Measurements from ENCODE around the gene SLIT2. TPM values are rescaled to one million over a fixed set of nuclear protein-coding genes. Genes with fewer than 3 reads are reported as not detected.

The SLIT2 gene
- total RNA-seq, 1 donor from 2014 or later, result 21.6 TPM

GRCh38 chr4:20219521-20219920 lies 32.2 kb upstream of the SLIT2 start:
- no peak overlapping the region for H3K27ac Mint-ChIP-seq (ENCODE audit: unreplicated experiment)
- H3K4me1 Mint-ChIP-seq (ENCODE audit: low read depth, unreplicated experiment), result no peaks in the 10 kb centered on the region
- no peaks in the 10 kb centered on the region for H3K27me3 Mint-ChIP-seq (ENCODE audit: unreplicated experiment)
- H3K36me3 Mint-ChIP-seq (ENCODE audit: unreplicated experiment), result no peaks in the 10 kb centered on the region
- H3K9me3 Mint-ChIP-seq (ENCODE audit: unreplicated experiment), result no peaks in the 10 kb centered on the region
- no peak for TF ChIP-seq CTCF (IDR thresholded peaks at IDR 0.05; ENCODE audit: partially characterized antibody, unreplicated experiment)
- H3K4me3 Mint-ChIP-seq (ENCODE audit: unreplicated experiment), result no peak overlapping the region
- no peak for DNase-seq

- DNase-seq, result no peak
- Mint-ChIP-seq H3K4me3 (ENCODE audit: unreplicated experiment) (no peak overlapping the region), H3K27me3 (ENCODE audit: unreplicated experiment) (no peaks in the 10 kb centered on the region), H3K27ac (ENCODE audit: unreplicated experiment) (no peak overlapping the region), H3K36me3 (ENCODE audit: unreplicated experiment) (no peaks in the 10 kb centered on the region), H3K4me1 (ENCODE audit: low read depth, unreplicated experiment) (no peaks in the 10 kb centered on the region), H3K9me3 (ENCODE audit: unreplicated experiment) (no peaks in the 10 kb centered on the region)
- TF ChIP-seq CTCF (IDR thresholded peaks at IDR 0.05; ENCODE audit: partially characterized antibody, unreplicated experiment), result no peak
Observed at GRCh38 chr4:20237894-20238537, 13.7 kb upstream of the SLIT2 start.

GRCh38 chr4:20248155-20248558 lies 3.5 kb upstream of the SLIT2 start:
- Mint-ChIP-seq H3K27ac (ENCODE audit: unreplicated experiment) (no peak overlapping the region), H3K4me3 (ENCODE audit: unreplicated experiment) (no peak overlapping the region), H3K4me1 (ENCODE audit: low read depth, unreplicated experiment) (peaks cover 3% of the 10 kb centered on the region), H3K9me3 (ENCODE audit: unreplicated experiment) (peaks cover 3% of the 10 kb centered on the region), H3K27me3 (ENCODE audit: unreplicated experiment) (peaks cover 9% of the 10 kb centered on the region), H3K36me3 (ENCODE audit: unreplicated experiment) (no peaks in the 10 kb centered on the region)
- no peak for DNase-seq
- TF ChIP-seq CTCF (IDR thresholded peaks at IDR 0.05; ENCODE audit: partially characterized antibody, unreplicated experiment), result peak; percentile 77

- no peak overlapping the region for H3K4me3 Mint-ChIP-seq (ENCODE audit: unreplicated experiment)
- peaks cover 3% of the 10 kb centered on the region for H3K9me3 Mint-ChIP-seq (ENCODE audit: unreplicated experiment)
- H3K4me1 Mint-ChIP-seq (ENCODE audit: low read depth, unreplicated experiment), result peaks cover 3% of the 10 kb centered on the region
- DNase-seq, result no peak
- H3K27ac Mint-ChIP-seq (ENCODE audit: unreplicated experiment), result no peak overlapping the region
- H3K36me3 Mint-ChIP-seq (ENCODE audit: unreplicated experiment), result no peaks in the 10 kb centered on the region
- H3K27me3 Mint-ChIP-seq (ENCODE audit: unreplicated experiment), result peaks cover 14% of the 10 kb centered on the region
- peak; percentile 40 for TF ChIP-seq CTCF (IDR thresholded peaks at IDR 0.05; ENCODE audit: partially characterized antibody, unreplicated experiment)
Observed at GRCh38 chr4:20249333-20249732, 2.4 kb upstream of the SLIT2 start.

GRCh38 chr4:20251031-20251795 lies 492 bp upstream of the SLIT2 start:
- Mint-ChIP-seq H3K27ac (ENCODE audit: unreplicated experiment) (peak overlapping the region; percentile 52), H3K9me3 (ENCODE audit: unreplicated experiment) (peaks cover 10% of the 10 kb centered on the region), H3K4me3 (ENCODE audit: unreplicated experiment) (peak overlapping the region; percentile 91), H3K27me3 (ENCODE audit: unreplicated experiment) (peaks cover 22% of the 10 kb centered on the region), H3K4me1 (ENCODE audit: low read depth, unreplicated experiment) (peaks cover 4% of the 10 kb centered on the region), H3K36me3 (ENCODE audit: unreplicated experiment) (no peaks in the 10 kb centered on the region)
- no peak for TF ChIP-seq CTCF (IDR thresholded peaks at IDR 0.05; ENCODE audit: partially characterized antibody, unreplicated experiment)
- DNase-seq, result no peak

Measured in glutamatergic neuron (in vitro differentiated cells).